NCI-H748 treated with DMSO at 0.1 percent for 48 hours (cell line): ENCODE measurements around the gene COG3.

ENCODE experiments used
- DNase-seq: peaks from one replicate; lab custom pipeline; 2025; lab: John Stamatoyannopoulos, UW

Gene COG3

DNA sequence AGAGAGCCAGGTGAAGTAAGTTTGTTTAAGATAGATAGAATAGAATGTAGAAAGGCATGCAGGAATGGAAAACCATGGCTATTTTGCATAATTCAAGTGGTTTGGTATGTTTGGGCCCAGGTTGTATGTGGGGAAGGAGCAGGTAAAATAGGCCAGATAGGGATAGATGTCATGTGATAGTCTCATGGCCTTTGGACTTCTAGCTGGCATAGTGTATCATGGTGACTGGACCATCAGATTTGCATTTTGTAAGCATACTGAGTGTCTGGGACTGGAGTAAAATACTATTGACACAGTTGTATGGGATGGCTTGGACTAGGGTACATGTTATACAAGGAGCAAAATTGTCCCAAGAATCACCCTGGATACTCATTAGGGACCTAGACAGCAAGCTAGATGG, 38.9 kb downstream of the COG3 start:
- no peak for DNase-seq

DNA sequence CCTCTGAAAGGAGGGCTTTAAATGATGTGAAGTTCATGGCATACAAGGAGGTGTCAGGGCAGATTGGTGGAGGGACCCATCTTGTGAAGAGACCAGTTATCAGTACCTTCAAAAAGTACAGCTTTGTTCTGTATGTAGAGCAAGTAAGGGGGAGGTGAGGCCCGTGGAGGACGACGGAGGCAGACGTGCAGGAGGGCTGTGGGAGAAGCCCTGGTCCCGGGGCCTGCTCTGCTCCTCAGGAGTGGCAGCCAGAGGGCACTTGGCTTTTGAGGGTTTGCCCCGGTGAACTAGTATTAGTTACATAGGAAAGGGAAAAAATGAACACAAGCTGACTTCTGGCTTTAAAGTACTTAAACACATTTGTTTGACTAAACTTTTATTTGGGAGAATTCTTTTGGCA, 42.1 kb downstream of the COG3 start:
- DNase-seq = no peak

DNA sequence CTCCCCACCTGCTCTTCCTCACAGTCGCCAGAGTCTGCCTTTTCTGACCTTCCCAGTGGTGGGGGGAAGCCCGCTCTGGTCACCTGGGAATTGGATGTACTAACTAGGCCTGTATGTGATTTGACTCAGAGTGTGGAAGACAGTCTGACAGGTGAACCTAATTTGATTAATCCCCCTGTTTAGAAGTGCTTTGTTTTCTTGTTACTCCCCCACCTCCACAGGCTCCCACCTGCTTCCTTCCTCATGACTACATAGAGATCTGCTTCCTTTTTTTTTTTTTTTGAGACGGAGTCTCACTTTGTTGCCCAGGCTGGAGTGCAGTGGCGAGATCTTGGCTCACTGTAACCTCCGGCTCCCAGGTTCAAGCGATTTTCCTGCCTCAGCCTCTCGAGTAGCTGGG, 44.0 kb downstream of the COG3 start:
- DNase-seq = no peak

DNA sequence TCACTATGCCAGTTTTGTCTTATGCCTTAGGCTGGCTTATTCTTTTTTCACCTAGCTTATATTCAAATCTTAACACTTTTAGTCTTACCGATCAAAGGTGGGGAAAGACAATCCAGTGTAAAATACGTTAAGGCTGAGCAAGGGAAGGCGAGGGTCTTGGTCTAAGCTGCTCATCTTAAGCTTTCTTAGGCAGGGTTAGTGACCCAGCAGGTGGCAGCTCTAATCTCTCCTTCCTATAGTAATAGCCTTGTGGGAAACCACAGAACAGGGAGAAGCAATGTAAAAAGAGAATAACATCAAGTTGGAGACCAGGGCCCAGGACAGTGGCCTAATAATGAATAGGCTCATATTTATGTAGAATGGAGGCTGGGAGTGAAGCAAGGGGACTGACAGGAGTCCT, 45.9 kb downstream of the COG3 start:
- no peak for DNase-seq

DNA sequence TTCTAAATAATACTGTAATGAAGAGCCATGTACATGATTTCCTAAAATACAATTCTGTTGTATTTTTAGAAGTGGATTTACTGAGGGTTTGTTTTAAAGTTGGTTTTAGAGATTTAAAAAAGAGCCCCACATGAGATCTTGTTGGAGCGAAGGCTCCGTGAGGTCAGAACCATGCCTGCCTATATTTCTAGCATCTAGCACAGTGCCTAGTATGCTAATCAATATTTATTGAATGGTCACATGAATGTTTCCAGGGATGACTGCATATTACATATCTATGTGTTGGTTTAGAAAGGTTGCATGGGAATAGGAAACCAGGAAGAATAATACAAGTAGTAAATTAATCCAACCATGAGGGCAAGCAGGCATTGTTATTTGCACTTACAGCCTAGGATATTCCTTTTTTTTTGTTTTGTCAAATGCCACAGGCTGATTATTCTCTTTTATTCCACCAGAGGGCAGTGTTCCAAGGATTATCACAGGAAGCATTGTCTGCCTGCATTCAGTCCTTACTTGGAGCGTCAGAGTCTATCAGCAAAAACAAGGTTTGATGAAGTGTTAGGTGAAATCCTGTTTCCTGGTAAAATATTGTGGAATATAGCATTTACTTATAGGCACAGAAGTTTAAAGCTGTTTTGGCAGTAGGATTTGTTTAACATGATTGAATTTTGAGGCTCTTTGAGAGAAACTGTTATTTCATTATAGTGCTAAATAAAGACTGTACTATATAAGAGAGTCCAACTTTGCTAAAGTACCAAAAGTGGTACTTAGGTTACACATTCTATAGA, 46.8 kb downstream of the COG3 start:
- peak; percentile 69 for DNase-seq

DNA sequence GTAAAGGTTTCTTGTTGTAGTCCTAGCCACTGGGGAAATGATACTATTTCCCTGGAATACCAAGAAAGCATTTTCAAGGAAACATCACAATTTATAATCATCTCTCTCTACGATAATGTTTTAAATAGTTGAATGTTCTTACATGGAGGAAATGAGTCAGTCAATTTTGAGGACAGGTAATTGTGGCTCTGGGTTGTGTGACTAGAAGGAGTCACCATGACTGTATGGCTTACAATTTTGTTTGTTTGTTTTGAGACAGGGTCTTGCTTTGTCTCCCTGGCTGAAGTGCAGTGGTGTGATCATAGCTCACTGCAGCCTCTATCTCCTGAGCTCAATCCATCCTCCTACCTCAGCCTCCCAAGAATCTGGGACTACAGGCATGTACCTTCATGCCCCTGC, 47.4 kb downstream of the COG3 start:
- DNase-seq = no peak

DNA sequence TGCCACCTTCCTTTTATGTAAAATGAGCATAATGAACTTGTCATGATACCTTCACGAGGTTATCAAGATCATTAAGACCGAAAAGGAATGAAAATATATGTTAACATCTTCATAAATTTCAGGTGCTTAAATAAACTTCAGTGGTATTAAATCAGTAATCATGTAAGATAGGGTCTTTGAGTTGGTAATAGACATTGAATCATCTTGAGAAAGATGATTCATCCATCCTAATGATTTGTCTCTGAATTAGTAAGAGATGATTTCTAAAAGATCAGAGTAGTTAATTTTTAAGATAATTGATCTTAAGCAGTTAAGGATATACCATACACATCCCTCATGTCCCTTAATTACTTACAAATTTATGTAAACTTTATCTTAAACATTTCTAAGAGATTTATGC, 52.0 kb downstream of the COG3 start:
- DNase-seq = no peak

DNA sequence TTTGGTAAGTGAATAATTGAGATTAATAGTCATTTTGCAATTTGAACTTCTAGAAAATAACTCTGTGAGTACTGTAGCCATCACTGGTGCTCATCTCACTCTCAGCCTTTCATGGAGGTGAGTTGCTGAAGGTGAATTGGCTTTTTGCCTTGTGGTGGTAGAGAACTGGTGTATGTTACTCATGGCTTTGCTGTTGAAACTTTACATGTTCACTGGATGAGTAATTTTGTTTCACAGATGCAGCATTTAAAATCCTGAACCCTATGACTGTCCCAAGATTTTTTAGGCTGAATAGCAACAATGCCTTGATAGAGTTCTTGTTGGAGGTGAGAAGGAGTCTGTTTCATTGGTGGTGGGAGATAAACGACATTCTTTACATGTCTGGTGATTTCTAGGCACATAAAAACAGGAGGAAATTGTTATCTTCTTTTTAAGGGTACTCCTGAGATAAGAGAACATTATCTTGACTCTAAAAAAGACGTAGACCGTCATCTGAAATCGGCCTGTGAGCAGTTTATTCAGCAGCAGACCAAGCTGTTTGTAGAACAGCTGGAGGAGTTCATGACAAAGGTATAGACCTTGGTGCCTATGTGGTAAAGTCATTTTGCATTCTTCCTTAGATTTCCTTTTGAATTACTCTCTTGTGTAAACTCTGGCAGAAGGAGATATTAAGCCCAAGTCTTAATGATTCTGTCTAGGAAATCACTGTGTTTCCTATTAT, 53.9 kb downstream of the COG3 start:
- no peak for DNase-seq

DNA sequence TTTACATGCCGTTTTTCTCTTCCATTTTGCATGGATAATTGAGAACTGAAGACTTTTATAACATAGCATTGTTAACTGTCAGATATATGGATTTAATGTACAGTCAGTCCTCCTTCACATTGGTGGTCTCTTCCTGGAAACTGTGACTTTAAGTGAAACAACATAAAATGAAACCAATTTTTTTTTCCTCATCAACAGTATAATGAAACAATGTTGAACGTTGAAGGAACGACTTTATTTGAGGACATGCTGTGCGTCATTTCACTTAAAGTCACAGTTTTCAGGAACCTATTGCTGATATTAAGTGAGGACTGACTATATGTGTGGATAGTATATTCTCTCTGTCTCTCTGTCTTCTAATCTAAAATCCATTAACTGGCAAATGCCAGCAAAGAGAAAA, 54.8 kb downstream of the COG3 start:
- no peak for DNase-seq

DNA sequence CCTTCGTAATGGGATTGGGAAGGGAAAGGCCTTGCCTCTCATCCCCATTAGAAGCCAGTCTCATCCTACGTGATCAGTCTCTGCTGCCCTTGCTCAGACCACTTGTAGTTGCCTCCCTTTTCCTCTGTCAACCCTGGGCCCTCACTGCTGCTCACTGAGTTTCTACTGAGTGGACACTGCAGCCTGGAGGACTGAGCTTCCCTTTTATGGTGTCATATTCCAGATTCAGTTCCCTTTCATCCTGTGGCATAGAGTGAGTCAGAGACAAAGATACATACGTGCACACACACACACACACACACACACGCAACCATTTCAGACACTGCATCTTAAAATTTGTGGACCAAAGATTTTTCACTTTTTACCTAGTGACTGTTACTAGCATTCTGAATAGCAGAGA, 56.6 kb downstream of the COG3 start:
- no peak for DNase-seq

DNA sequence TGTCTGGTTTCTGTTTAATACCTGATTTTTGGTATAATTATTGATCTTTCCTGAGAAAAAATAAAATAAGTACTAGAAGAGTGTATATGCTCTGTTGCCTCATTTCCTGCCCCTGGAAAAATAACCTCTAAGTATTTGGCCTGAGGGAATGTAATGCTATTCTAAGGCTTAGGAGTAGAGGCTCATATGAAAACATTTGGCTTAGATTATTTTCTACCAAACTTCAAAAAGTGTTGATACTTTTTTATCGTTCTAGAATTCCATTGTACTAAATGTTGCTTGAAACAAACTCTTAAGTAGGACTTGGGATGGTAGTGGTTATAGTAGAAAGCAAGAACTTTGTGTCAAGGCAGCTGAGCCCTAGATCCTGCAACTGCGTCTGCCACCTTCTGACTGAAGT, 57.8 kb downstream of the COG3 start:
- no peak for DNase-seq

DNA sequence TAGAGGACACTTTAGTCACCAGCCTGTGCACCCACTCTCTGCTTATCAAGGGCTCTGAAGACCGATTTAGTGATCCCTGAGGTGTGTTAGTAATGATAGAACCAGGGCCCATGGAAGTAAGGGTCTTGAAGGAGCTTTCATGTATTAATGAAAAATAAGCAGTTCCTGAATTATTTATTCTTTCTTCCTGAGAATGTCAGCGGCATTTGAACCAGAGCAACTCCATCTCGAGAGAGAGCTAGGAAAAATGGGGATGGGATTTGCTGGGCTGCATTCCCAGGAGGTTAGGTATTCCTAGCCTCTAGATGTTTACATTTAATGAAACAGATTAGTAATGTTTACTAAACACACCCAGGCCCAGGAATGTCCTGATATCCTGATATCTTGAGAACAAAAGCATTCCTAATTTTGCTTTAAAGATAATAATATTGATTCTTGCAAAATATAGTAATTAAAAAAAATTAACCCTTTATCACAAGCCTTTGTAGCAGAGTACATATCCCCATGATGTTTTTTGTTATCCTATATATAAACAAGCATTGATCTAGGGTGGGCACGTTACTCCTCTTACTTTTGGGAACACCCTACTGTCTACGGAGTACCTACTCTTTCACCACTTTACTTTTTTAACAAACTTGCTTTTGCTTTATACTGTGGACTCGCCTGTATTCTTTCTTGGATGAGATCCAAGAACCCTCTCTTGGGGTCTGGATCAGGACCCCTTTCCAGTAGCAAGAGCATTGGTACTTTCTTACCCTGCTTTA, 63.1 kb downstream of the COG3 start:
- DNase-seq = no peak

DNA sequence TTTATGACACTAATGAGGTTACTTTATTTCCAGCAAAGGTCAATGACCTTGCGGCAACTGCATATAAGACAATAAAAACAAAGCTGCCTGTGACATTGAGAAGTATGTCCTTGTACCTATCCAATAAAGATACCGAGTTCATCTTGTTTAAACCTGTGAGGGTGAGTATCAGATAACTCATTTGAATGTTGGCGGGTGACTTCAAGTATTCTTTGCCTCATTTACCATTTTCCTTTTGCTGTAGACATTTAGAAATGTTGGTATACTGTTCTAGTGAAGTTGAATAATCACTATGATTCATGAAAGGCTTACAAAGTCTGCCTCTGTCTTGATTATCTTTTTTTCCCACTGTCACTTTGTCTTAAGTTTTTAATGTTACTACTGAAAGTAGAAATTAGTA, 65.0 kb downstream of the COG3 start:
- DNase-seq = no peak

DNA sequence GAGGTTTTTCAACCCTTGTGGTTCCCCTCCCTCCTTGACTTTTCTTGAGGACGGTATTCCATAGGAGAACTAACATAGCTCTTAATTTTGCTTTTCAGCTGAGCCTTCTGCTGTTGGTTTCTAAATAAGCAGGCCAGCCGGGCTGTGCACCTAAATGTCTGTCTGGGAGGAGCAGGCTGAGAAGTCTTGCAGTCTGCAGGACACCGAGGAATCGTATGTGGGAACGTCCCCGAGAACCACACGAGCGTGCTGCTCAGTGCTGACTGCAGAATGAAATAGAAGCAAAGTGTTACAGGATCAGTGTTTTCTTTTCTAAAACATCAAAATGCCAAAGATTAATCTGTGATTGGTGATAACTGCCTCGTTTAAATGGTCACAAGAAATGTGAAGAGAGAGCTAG, 69.9 kb downstream of the COG3 start:
- DNase-seq = no peak

DNA sequence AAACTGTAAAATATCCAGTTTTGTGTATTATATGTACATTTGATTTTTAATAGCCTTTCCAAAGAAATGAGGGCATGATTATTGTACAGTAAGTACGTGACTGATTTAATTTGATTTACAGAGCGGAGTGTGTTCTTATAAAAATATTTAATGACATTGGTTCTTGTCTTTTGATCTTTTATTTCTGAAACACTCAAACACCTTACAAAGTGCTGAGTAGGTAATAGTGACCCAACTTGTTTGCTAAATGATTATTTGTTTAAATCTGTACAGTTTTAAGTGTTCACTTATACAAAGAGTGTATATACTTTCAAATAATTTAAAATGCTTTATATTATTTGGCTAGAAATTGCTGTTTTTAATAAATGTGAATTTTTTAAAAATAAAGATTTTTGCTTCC, 71.5 kb downstream of the COG3 start:
- DNase-seq = no peak

DNA sequence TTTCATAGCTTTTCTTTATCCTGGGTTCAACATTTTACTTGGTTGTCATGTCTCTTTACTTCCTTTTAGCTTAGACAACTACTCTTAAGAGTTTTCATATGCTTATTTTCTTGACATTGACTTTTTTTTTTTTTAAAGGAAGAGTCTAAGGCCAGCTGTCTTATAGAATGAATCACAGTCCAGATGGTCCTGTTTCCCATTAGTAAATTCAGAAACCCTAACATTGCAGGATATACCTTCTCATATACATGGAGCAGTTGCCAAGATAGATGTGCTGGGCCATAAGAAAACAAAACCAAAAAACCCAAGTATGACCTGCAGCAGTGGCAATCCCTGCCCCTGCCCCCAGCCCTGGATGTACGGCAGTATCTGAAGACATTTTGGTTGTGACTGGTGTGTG, 72.8 kb downstream of the COG3 start:
- DNase-seq = no peak

DNA sequence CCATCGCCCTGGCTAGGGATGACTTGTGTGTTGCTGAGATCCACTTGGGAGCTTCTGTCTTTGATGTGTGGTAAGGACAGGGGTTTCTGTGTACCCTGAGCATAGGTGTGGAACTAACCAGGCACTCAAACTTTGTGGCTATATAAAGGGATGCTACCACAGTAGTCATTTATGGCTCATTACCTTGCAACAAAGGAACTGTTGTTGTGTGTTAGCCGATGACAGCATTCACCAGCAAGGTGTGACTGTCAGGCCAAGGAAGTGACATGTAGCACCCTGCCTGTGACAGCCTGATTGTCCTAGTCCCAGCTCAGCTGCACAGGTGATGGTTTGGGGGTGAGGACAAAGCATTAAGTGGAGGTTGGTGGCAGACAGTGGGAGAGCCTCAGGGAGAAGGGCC, 73.6 kb downstream of the COG3 start:
- no peak for DNase-seq

DNA sequence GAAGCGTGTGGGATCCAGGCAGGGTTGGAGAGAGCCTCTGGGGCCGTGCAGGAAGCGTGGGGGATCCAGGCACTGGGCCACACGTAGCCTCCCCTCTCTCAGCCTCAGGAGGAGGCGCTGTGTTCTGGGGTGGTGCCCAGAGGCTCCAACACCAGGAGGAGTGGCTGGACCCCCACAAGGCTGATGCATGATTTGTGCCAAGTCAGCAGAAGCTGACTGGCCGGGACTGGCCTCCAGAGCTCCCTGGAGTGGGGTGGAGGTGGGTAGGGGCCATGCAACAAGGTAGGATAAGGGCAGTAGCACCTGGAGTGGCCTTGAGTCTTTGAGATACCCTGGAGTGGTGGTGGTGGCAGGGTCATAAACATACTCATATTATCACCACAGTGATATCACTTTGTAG, 75.5 kb downstream of the COG3 start:
- no peak for DNase-seq

DNA sequence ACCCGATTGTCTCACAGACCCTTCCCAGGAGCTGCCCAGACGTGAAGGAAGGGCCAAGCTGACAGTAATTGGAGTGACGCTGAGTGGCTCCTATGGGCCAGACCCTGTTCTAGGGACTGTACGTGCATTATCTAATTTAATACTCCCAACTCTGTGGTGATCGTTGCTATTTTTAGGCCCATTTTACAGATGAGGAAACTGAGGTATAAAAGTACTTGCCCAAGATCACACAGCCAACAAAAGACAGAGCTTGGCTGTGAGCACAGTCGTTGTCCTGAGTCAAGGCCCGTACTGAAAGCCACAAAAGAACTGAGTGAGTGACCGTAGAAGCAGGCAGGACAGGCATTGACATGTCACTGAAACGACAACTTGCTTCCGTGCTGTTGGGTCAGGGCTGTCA, 76.1 kb downstream of the COG3 start:
- no peak for DNase-seq

DNA sequence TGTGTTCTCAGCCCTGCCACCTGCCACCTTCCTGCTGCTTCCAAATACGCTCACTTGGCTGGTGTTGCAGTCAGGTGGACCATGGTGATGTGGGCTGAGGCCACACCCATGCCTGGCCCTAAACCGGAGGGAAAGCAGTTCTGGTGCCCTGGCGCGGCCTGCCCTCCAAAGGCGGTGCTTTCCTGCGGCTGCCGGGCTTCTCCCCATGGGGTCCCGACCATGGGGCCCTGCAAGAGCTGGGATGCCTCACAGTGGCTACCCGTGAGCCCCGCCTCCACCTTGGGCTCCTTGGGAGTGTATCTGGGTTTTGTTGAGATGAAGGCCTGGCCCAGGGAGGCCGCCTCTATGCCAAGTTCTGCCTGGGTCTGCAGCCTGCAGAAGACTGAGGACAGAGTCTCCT, 77.1 kb downstream of the COG3 start:
- no peak for DNase-seq

DNA sequence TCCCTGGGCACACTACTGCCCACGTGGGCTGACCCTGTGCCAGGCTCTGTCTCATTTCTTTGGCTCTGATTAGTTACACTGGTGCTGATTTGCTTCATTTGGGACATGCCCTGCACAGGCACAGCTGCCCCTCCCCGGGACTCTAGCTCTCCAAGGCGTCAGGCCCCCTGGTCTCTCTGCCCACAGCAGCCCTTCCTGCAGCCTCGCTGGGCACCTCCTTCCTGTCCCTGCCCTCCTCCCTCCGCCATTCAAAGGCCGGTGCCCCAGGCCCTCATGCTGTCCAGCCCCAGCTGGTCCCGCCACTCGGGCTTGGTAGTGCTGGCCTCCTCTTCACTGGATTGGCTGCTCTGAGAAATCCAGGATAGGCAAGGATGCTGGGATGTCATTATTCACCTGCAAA, 77.7 kb downstream of the COG3 start:
- DNase-seq = no peak

DNA sequence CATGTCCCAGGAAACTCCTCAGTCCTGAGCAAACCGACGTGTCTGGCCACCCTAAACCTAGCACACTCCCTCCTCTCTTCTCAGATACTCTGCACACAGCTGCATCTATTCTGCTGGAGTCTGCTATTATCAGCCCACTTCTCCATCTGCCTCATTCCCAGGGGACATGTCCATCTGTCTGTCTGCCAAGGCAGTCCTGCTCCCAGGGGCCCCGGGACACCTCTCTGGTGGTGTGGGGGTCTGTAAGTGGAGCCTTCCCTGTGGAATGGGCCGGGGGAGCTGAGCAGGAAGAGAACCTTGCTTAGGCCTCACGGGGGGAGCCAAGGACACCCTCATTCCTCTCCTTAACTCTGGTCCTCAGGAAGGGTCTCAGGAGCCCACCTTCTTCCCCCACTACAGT, 78.1 kb downstream of the COG3 start:
- no peak for DNase-seq

DNA sequence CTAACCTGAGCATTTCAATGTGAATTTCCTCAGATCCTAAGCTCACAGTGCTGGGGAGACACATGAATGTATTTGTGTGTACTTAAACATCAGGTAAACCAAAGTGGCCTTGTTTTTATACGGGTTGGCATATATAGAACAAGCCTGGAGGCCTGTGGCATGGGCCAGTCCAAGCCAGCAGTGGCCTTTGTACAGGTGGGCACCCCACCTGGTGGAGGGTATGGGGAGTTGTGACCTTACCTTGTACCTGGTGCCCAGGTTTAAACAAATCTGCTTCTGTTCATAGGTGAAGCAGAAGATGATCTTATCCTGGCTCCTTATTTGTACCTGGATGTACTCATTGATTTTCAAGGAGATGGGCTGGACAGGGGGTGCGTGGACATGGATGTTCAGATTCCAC, 79.8 kb downstream of the COG3 start:
- DNase-seq = no peak
